Fibroblast of lung (primary cell): ENCODE measurements around the gene ZNRF4. TPM values are rescaled to one million over a fixed set of nuclear protein-coding genes. Genes with fewer than 3 reads are reported as not detected.

Experiments used
- DNase-seq, 2 donors: peaks; one replicate each; pipeline versions ENCODE4 v3.0.0 to v3.0.0-alpha.2; 2010; ENCODE audit warnings: low read depth in 2 of 2
- H2AFZ ChIP-seq: 2 replicates; pipeline ENCODE4 v1.5.1; 2012; ENCODE audit warnings: low read length, control low read depth, inconsistent platforms
- H3K27ac ChIP-seq: 2 replicates; pipeline ENCODE4 v1.5.1; 2011; ENCODE audit warnings: low read length, control low read depth; ENCODE audit not compliant: insufficient read depth
- H3K27me3 ChIP-seq: 2 replicates; pipeline ENCODE4 v1.5.1; 2011; ENCODE audit warnings: mild to moderate bottlenecking, low read length; ENCODE audit not compliant: control insufficient read depth, insufficient read depth
- H3K36me3 ChIP-seq: 2 replicates; pipeline ENCODE4 v1.5.1; 2011; ENCODE audit warnings: low read length; ENCODE audit not compliant: control insufficient read depth, insufficient read depth
- H3K4me1 ChIP-seq: 2 replicates; pipeline ENCODE4 v1.5.1; 2011; ENCODE audit warnings: low read length; ENCODE audit not compliant: control insufficient read depth, insufficient read depth; ENCODE audit errors: extremely low read depth
- H3K4me2 ChIP-seq: 2 replicates; pipeline ENCODE4 v1.5.1; 2011; ENCODE audit warnings: low read length, control low read depth; ENCODE audit not compliant: insufficient read depth; ENCODE audit errors: extremely low read depth
- H3K4me3 ChIP-seq, 4 experiments: fragments of 200-600 bp in 1 of 4; sonication (generic) in 1 of 4; replicated peaks in 1 of 4; 2 replicates each; pipeline ENCODE4 v1.5.1; 2011 to 2016; ENCODE audit warnings: low read length in 4 of 4, low read depth in 3 of 4, mild to moderate bottlenecking in 3 of 4, control low read depth in 2 of 4, inconsistent platforms in 1 of 4, mixed read lengths in 1 of 4; ENCODE audit not compliant: insufficient read depth in 1 of 4; ENCODE audit errors: control extremely low read depth in 1 of 4
- H3K79me2 ChIP-seq: 2 replicates; pipeline ENCODE4 v1.5.1; 2012; ENCODE audit warnings: mild to moderate bottlenecking, low read length, inconsistent platforms; ENCODE audit not compliant: control insufficient read depth, insufficient read depth
- H3K9ac ChIP-seq: 2 replicates; pipeline ENCODE4 v1.5.1; 2011; ENCODE audit warnings: mild to moderate bottlenecking, low read length, control low read depth; ENCODE audit not compliant: insufficient read depth
- H3K9me3 ChIP-seq: 2 replicates; pipeline ENCODE4 v1.5.1; 2012; ENCODE audit warnings: low read depth, low read length; ENCODE audit not compliant: control insufficient read depth, insufficient read depth
- H4K20me1 ChIP-seq: 2 replicates; pipeline ENCODE4 v1.5.1; 2011; ENCODE audit warnings: low read length; ENCODE audit not compliant: control insufficient read depth, insufficient read depth; ENCODE audit errors: extremely low read depth
- CTCF ChIP-seq, 2 donors: IDR thresholded peaks in 1 of 2; conservative IDR thresholded peaks in 1 of 2; 1 replicate in 1 of 2; 2 replicates in 1 of 2; pipeline ENCODE4 v1.5.1; 2011 to 2012; ENCODE audit warnings: low read length in 2 of 2, control low read depth in 1 of 2, inconsistent platforms in 1 of 2, low read depth in 1 of 2, mild to moderate bottlenecking in 1 of 2
- EZH2 ChIP-seq: IDR thresholded peaks from 2 replicates; pipeline ENCODE4 v1.5.1; 2012; ENCODE audit warnings: low read length, control low read depth, mild to moderate bottlenecking; ENCODE audit errors: missing control alignments
- polyA plus RNA-seq, 2 donors: library from polyadenylated mRNA; depleted of rRNA in 1 of 2; stranded (reverse) in 1 of 2; unstranded in 1 of 2; fragments of >200 nt; gene quantifications; 2 replicates each; pipeline ENCODE4 v1.2.1, GENCODE V29; 2011 to 2012; ENCODE audit warnings: missing spikeins in 1 of 2
- total RNA-seq: library from RNA; depleted of rRNA; stranded (reverse); fragments of >200 nt; gene quantifications from 2 replicates; pipeline ENCODE4 v1.2.1, GENCODE V29; 2014

ZNRF4 gene
- total and polyA plus RNA-seq, 2 donors (not counting 1 experiment from before 2014, with no cell fraction given), result not detected

GRCh38 chr19:5456130-5456840, 1.1 kb downstream of the ZNRF4 start:
- Histone ChIP-seq H3K27me3 (no peaks in the 10 kb centered on the region), H3K4me2 (no peak overlapping the region), H3K4me3 (no peak overlapping the region), H3K36me3 (no peaks in the 10 kb centered on the region), H4K20me1 (no peaks in the 10 kb centered on the region), H3K9ac (no peak overlapping the region), H2AFZ (no peak overlapping the region), H3K27ac (no peak overlapping the region), H3K4me1 (no peaks in the 10 kb centered on the region), H3K9me3 (no peaks in the 10 kb centered on the region), H3K79me2 (no peaks in the 10 kb centered on the region)
- DNase-seq, result no peak
- TF ChIP-seq EZH2 (no peak), CTCF (conservative IDR thresholded peaks at IDR 0.05 in 1 of 2, IDR thresholded peaks at IDR 0.05 in 1 of 2; ENCODE audit: low read depth in 1 of 2, low read length in 2 of 2) (no peak)

DNA sequence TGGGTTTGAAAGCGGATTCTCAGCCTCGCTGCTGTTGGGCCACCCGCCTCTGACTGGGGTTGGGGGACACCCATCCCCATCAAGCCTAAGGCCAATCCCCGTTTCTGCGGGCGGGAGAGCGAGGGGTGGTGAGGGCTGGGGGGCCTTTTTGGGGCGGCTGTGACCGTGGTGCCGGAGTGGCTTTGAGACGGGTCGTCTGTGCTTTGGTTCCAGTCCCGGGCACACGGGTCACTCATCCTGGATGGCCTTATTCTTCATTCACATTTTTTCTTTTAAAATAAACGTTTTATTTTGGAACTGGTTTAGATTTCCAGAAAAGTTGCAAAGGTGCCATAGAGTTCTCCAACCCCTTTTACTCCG, 1.6 kb downstream of the ZNRF4 start:
- H3K27ac ChIP-seq, result no peak overlapping the region
- DNase-seq, result no peak
- H4K20me1 ChIP-seq, result no peaks in the 10 kb centered on the region
- no peak overlapping the region for H3K4me3 ChIP-seq
- H3K4me2 ChIP-seq, result no peak overlapping the region
- no peak overlapping the region for H2AFZ ChIP-seq
- TF ChIP-seq EZH2 (no peak), CTCF (conservative IDR thresholded peaks at IDR 0.05 in 1 of 2, IDR thresholded peaks at IDR 0.05 in 1 of 2; ENCODE audit: low read depth in 1 of 2, low read length in 2 of 2) (no peak)
- H3K4me1 ChIP-seq, result no peaks in the 10 kb centered on the region
- H3K9ac ChIP-seq, result no peak overlapping the region
- H3K36me3 ChIP-seq, result no peaks in the 10 kb centered on the region
- no peaks in the 10 kb centered on the region for H3K27me3 ChIP-seq
- no peaks in the 10 kb centered on the region for H3K79me2 ChIP-seq
- H3K9me3 ChIP-seq, result no peaks in the 10 kb centered on the region

DNA sequence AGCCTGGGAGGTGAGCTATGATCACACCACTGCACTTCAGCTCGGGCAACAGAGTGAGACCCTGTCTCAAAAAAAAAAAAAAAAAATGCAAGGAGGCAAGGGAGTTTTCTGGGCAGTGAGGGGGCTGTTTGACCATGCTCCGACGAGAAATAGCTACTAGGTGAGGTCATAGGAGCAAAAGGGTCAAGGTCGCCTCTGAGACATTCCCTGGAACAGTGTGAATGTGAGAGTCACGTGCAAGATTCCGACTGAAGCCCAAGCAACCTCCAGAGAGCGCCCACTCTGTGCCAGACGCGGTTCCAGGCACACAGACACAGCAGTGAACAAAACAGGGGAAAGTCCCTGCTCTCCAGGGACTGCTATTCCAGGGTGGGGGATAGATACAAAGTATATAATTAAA, 2.5 kb downstream of the ZNRF4 start:
- no peak for TF ChIP-seq EZH2
- TF ChIP-seq CTCF (conservative IDR thresholded peaks at IDR 0.05 in 1 of 2, IDR thresholded peaks at IDR 0.05 in 1 of 2; ENCODE audit: low read depth in 1 of 2, low read length in 2 of 2), result no peak
- Histone ChIP-seq H4K20me1 (no peaks in the 10 kb centered on the region), H3K79me2 (no peaks in the 10 kb centered on the region)

More for the DNA sequence above, 2.5 kb downstream of the ZNRF4 start:
- no peaks in the 10 kb centered on the region for H3K9me3 ChIP-seq
- no peaks in the 10 kb centered on the region for H3K36me3 ChIP-seq
- no peak overlapping the region for H2AFZ ChIP-seq
- H3K9ac ChIP-seq, result no peak overlapping the region
- H3K4me3 ChIP-seq, result no peak overlapping the region
- no peaks in the 10 kb centered on the region for H3K27me3 ChIP-seq
- no peaks in the 10 kb centered on the region for H3K4me1 ChIP-seq
- H3K27ac ChIP-seq, result no peak overlapping the region
- DNase-seq, result no peak
- H3K4me2 ChIP-seq, result no peak overlapping the region
